ENCODE results near the gene CADM3.

GRCh38 chr1:159187033-159187432 is 15.6 kb downstream of the CADM3 start:
- TF ChIP-seq POLR2A (IDR thresholded peaks at IDR 0.05): no peak
- no peak for TF ChIP-seq CTCF (IDR thresholded peaks at IDR 0.05)
- TF ChIP-seq POLR2AphosphoS5 (IDR thresholded peaks at IDR 0.05): no peak
- no peak for TF ChIP-seq EP300 (IDR thresholded peaks at IDR 0.05)
